Hepatocyte (in vitro differentiated cells): Measurements from ENCODE around the gene TMEM129. TPM values are rescaled to one million over a fixed set of nuclear protein-coding genes. Genes with fewer than 3 reads are reported as not detected.

Experiments
- DNase-seq: peaks from one replicate; pipeline ENCODE4 v3.0.0-alpha.2; 2016; ENCODE audit warnings: low spot score
- H2AFZ ChIP-seq: fragments of 200-600 bp; sonication (generic); 2 replicates; pipeline ENCODE4 v1.6.0; 2016; ENCODE audit warnings: antibody characterized with exemption, mild to moderate bottlenecking
- H3K27ac ChIP-seq: fragments of 200-600 bp; sonication (generic); 2 replicates; pipeline ENCODE4 v1.5.1; 2016; ENCODE audit warnings: mild to moderate bottlenecking
- H3K27me3 ChIP-seq: fragments of 200-600 bp; sonication (generic); 2 replicates; pipeline ENCODE4 v1.6.1; 2016
- H3K36me3 ChIP-seq: fragments of 200-600 bp; sonication (generic); replicated peaks from 2 replicates; pipeline ENCODE4 v1.5.1; 2016; ENCODE audit warnings: low read depth; ENCODE audit not compliant: insufficient read depth
- H3K4me1 ChIP-seq: fragments of 200-600 bp; sonication (generic); 2 replicates; pipeline ENCODE4 v1.5.1; 2016; ENCODE audit warnings: mild to moderate bottlenecking, moderate library complexity; ENCODE audit not compliant: insufficient read depth
- H3K4me2 ChIP-seq: fragments of 200-600 bp; sonication (generic); 2 replicates; pipeline ENCODE4 v1.6.0; 2016
- H3K4me3 ChIP-seq: fragments of 200-600 bp; sonication (generic); 2 replicates; pipeline ENCODE4 v1.5.1; 2016; ENCODE audit warnings: mild to moderate bottlenecking
- H3K79me2 ChIP-seq: fragments of 200-600 bp; sonication (generic); 2 replicates; pipeline ENCODE4 v1.6.0; 2017; ENCODE audit warnings: mild to moderate bottlenecking
- H3K9me2 ChIP-seq: fragments of 200-600 bp; sonication (generic); replicated peaks from 2 replicates; pipeline ENCODE4 v1.6.0; 2017; ENCODE audit warnings: mild to moderate bottlenecking; ENCODE audit not compliant: insufficient read depth
- H3K9me3 ChIP-seq: fragments of 200-600 bp; sonication (generic); 2 replicates; pipeline ENCODE4 v1.5.1; 2016; ENCODE audit warnings: low read depth, mild to moderate bottlenecking
- H4K20me1 ChIP-seq: fragments of 200-600 bp; sonication (generic); 2 replicates; pipeline ENCODE4 v1.6.0; 2016; ENCODE audit warnings: mild to moderate bottlenecking; ENCODE audit not compliant: insufficient read depth, poor library complexity, severe bottlenecking
- EZH2 ChIP-seq: fragments of 200-600 bp; sonication (generic); IDR thresholded peaks from 2 replicates; pipeline ENCODE4 v1.6.1; 2016; ENCODE audit warnings: antibody characterized with exemption, mild to moderate bottlenecking, borderline replicate concordance
- EZH2phosphoT487 ChIP-seq: fragments of 200-600 bp; sonication (generic); IDR thresholded peaks from one replicate; pipeline ENCODE4 v1.6.1; 2018; ENCODE audit warnings: antibody characterized with exemption, mild to moderate bottlenecking, low read depth, moderate library complexity; ENCODE audit not compliant: unreplicated experiment, severe bottlenecking
- WGBS: methylation state at CpG from one replicate; pipeline ENCODE4 v1.1.6; 2016; ENCODE audit warnings: low lambda C conversion rate; ENCODE audit errors: missing lambda C conversion rate; 5-methylcytosine and 5-hydroxymethylcytosine counted together
- polyA plus RNA-seq: library from polyadenylated mRNA; unstranded; fragments of >200 nt; fragmentation: Nextera tagmentation; extraction: Ambion mirVana; gene quantifications from 2 replicates; pipeline ENCODE4 v1.2.1, GENCODE V29; 2016
- total RNA-seq: library from RNA; depleted of rRNA; stranded (reverse); fragments of >200 nt; gene quantifications from 2 replicates; pipeline ENCODE4 v1.2.3, GENCODE V29; 2014
- TF ChIP-seq, protein P1 (sequence below): fragments of 200-600 bp; sonication (generic); IDR thresholded peaks from 2 replicates; pipeline ENCODE4 v1.5.1; 2016; ENCODE audit warnings: antibody characterized with exemption, mild to moderate bottlenecking; ENCODE audit not compliant: poor library complexity

Gene TMEM129
- total and polyA plus RNA-seq, 2 experiments from 2014 or later: 40.8 to 59.4 TPM

DNA sequence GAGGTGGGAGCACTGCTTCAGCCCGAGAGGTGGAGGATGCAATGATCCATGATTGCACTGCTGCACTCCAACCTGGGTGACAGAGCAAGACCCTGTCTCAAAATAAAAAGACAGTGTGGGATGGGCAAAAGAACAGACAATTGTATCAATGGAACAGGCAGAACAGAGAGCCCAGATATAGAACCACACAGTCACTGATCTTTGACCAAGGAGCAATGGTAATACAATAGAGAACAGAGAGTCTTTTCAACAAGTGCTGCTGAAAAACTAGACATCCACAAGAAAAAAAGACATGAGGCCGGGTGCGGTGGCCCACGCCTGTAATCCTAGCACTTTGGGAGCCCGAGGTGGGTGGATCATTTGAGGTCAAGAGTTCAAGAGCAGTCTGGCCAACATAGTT lies 42.9 kb downstream of the TMEM129 start:
- no peaks in the 10 kb centered on the region for H3K9me2 ChIP-seq
- WGBS: 67% methylated on average over 5 of the region's 5 CpGs

DNA sequence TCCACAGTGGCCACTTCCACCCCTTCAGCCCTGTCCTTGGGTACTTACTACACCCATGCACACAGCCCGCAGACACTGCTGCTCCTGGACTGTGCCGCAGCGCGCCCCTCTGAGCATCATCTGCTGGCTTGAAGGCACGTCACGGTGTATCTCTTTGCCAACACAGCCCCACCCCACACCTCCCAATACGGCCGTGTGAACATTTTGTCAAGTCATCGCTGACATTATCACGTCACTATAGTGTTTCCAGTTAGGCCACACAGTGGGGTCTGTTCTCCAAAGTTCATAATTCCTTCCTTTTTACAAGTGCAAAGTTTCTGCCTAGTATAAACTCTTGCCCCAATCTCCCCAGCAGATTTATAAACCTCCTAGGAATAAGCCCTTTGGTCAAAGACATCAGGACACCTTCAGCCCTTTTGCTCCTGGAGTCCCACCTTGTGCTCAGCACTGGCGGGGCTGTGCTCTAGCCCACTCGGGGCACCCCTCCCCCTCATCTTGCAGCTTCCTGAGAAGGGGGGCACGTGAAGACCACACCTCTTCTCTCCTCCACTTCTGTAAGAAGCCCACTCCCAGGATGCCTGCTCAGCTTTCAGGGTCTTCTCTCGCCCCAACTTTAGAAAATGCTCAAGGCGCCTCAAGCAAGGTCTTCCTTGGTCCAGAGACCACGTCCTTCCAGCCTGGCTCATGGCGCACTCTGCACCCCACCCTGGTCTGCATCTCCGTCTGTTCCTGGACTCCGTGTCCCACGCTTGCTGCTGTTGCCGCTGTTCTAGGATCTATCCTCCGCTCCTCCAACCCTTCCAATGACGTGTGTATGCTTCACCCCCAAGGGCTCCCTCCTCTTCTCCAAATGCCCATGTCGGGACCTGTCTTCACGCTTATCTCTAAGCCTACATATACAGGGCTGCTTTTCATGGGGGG lies 44.3 kb downstream of the TMEM129 start:
- Histone ChIP-seq H2AFZ (no peak overlapping the region), H3K79me2 (no peaks in the 10 kb centered on the region), H3K4me2 (no peak overlapping the region), H3K27ac (no peak overlapping the region), H3K9me2 (no peaks in the 10 kb centered on the region), H3K4me1 (no peaks in the 10 kb centered on the region), H3K36me3 (no peaks in the 10 kb centered on the region), H3K27me3 (no peaks in the 10 kb centered on the region), H3K4me3 (no peak overlapping the region), H4K20me1 (no peaks in the 10 kb centered on the region), H3K9me3 (no peaks in the 10 kb centered on the region)
- 84% methylated on average over 25 of the region's 25 CpGs for WGBS
- TF ChIP-seq EZH2 (no peak), EZH2phosphoT487 (no peak)
- TF ChIP-seq, protein P1, sequence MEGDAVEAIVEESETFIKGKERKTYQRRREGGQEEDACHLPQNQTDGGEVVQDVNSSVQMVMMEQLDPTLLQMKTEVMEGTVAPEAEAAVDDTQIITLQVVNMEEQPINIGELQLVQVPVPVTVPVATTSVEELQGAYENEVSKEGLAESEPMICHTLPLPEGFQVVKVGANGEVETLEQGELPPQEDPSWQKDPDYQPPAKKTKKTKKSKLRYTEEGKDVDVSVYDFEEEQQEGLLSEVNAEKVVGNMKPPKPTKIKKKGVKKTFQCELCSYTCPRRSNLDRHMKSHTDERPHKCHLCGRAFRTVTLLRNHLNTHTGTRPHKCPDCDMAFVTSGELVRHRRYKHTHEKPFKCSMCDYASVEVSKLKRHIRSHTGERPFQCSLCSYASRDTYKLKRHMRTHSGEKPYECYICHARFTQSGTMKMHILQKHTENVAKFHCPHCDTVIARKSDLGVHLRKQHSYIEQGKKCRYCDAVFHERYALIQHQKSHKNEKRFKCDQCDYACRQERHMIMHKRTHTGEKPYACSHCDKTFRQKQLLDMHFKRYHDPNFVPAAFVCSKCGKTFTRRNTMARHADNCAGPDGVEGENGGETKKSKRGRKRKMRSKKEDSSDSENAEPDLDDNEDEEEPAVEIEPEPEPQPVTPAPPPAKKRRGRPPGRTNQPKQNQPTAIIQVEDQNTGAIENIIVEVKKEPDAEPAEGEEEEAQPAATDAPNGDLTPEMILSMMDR: no peak
- DNase-seq: no peak

More for the DNA sequence above, 42.9 kb downstream of the TMEM129 start:
- Histone ChIP-seq H3K27me3 (no peaks in the 10 kb centered on the region), H3K4me1 (no peaks in the 10 kb centered on the region), H3K4me2 (no peak overlapping the region), H2AFZ (no peak overlapping the region), H3K27ac (no peak overlapping the region), H3K79me2 (no peaks in the 10 kb centered on the region), H4K20me1 (no peaks in the 10 kb centered on the region), H3K4me3 (no peak overlapping the region), H3K9me3 (no peaks in the 10 kb centered on the region), H3K36me3 (no peaks in the 10 kb centered on the region)
- no peak for DNase-seq
- TF ChIP-seq, protein P1: no peak
- TF ChIP-seq EZH2 (no peak), EZH2phosphoT487 (no peak)

DNA sequence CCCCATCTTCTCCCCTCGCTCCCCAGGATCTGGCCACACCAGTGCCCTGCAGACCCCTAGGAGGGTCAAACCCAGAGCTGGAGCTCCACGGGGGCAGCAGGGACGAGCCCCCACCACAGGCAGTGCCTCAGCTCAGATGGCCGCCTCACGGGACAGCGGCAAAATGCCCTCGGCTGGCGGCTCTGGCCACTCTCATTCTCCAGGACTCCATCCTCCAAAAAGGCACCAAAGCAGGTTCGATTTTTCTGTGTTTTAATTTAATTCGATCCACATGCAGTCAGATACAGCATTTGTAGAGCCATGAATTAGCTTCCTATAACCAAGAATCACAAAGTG lies 45.4 kb downstream of the TMEM129 start:
- no peaks in the 10 kb centered on the region for H3K4me1 ChIP-seq
- TF ChIP-seq EZH2phosphoT487: no peak
- no peak for TF ChIP-seq EZH2
- H3K27me3 ChIP-seq: no peaks in the 10 kb centered on the region

DNA sequence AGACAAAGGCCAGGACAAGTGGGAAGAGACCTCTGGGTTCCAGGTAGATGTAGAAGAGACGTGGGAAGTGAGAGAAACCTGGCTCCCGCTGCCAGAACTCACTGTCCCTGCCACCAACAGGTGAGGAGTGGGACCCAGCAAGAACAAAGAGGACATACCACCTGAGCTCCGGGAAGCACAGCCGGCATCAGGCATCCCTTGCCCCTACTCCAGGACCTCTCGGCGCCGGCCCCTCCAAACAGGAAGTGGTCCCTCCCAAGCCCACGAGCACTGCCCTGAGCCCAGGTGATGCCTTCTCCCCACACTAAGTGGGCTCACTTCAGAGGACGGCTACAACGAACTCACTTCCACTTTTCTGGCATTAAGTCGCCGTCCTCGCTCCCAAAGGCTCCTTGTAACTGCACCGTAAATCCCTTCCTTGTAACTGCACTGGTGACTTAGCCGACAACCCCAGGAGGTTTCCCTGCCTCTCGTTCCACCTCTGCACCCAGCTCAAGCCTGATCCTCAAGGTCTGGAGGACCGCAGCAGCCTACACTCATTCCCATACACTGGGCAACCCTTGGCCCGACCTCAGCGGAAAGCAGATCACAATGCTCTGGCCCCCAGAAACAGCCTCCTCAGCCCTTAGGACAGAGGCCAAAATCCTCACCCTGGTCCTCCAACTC lies 45.9 kb downstream of the TMEM129 start:
- TF ChIP-seq, protein P1: no peak
- TF ChIP-seq EZH2 (no peak), EZH2phosphoT487 (no peak)
- Histone ChIP-seq H2AFZ (no peak overlapping the region), H3K4me1 (no peaks in the 10 kb centered on the region), H3K4me2 (no peak overlapping the region), H3K4me3 (no peak overlapping the region), H3K9me2 (no peaks in the 10 kb centered on the region), H3K9me3 (no peaks in the 10 kb centered on the region), H4K20me1 (no peaks in the 10 kb centered on the region), H3K79me2 (no peaks in the 10 kb centered on the region), H3K27ac (no peak overlapping the region), H3K36me3 (no peaks in the 10 kb centered on the region), H3K27me3 (no peaks in the 10 kb centered on the region)
- WGBS: 86% methylated on average over 19 of the region's 19 CpGs
- no peak for DNase-seq

More for the DNA sequence above, 45.4 kb downstream of the TMEM129 start:
- WGBS: 79% methylated on average over 10 of the region's 10 CpGs
- no peaks in the 10 kb centered on the region for H3K9me2 ChIP-seq
- H3K9me3 ChIP-seq: no peaks in the 10 kb centered on the region
- no peak overlapping the region for H3K27ac ChIP-seq
- no peaks in the 10 kb centered on the region for H3K36me3 ChIP-seq
- H3K4me2 ChIP-seq: no peak overlapping the region
- no peaks in the 10 kb centered on the region for H3K79me2 ChIP-seq
- H3K4me3 ChIP-seq: no peak overlapping the region
- H4K20me1 ChIP-seq: no peaks in the 10 kb centered on the region
- H2AFZ ChIP-seq: no peak overlapping the region
- no peak for DNase-seq
